SK-N-SH (cell line): ENCODE data around the gene ATF3. TPM values are rescaled to one million over a fixed set of nuclear protein-coding genes. Genes with fewer than 3 reads are reported as not detected.

Source experiments
- CTCF ChIA-PET: fragments of 300-600, 350-600 bp; formaldehyde crosslinking; extraction: SDS; loops from one replicate; lab custom pipeline; 2021; lab: Yijun Ruan, JAX
- POLR2A ChIA-PET: fragments of 350-600 bp; sonication (Branson Sonifier 250); formaldehyde crosslinking; extraction: SDS; loops from one replicate; lab custom pipeline; 2020; ENCODE audit warnings: antibody characterized with exemption, inconsistent platforms; lab: Yijun Ruan, JAX
- DNase-seq: peaks from one replicate; pipeline ENCODE4 v3.0.0; 2012
- H2AFZ ChIP-seq: fragments of 200-600 bp; sonication (generic); 2 replicates; pipeline ENCODE4 v1.8.1; 2016; ENCODE audit warnings: antibody characterized with exemption, mild to moderate bottlenecking, low read depth
- H3F3A ChIP-seq: fragments of 200-600 bp; sonication (generic); replicated peaks from 2 replicates; pipeline ENCODE3; 2016; ENCODE audit warnings: antibody characterized with exemption, mild to moderate bottlenecking; ENCODE audit not compliant: insufficient read depth
- H3K27ac ChIP-seq, 2 experiments: fragments of 200-500 bp in 1 of 2; fragments of 200-600 bp in 1 of 2; sonication (Bioruptor generic) in 1 of 2; sonication (generic), shearing (Covaris generic) in 1 of 2; 2 replicates each; pipeline versions ENCODE4 v1.5.1 to v1.6.1; 2014 to 2016; ENCODE audit warnings: low read depth in 2 of 2, inconsistent platforms in 1 of 2, low read length in 1 of 2, mild to moderate bottlenecking in 1 of 2, mixed read lengths in 1 of 2
- H3K27me3 ChIP-seq: fragments of 200-600 bp; sonication (generic), shearing (Covaris generic); 2 replicates; pipeline ENCODE4 v1.6.1; 2016; ENCODE audit warnings: mixed run types; ENCODE audit not compliant: insufficient read depth
- H3K36me3 ChIP-seq, 2 experiments: fragments of 200-500 bp in 1 of 2; fragments of 200-600 bp in 1 of 2; sonication (Bioruptor generic) in 1 of 2; sonication (generic) in 1 of 2; replicated peaks in 1 of 2; 2 replicates each; pipeline versions ENCODE3 to v1.5.1; 2014 to 2016; ENCODE audit warnings: low read length in 1 of 2, mild to moderate bottlenecking in 1 of 2; ENCODE audit not compliant: insufficient read depth in 2 of 2, control insufficient read depth in 1 of 2
- H3K4me1 ChIP-seq, 2 experiments: fragments of 200-500 bp in 1 of 2; fragments of 200-600 bp in 1 of 2; sonication (Bioruptor generic) in 1 of 2; sonication (generic), shearing (Covaris generic) in 1 of 2; 2 replicates each; pipeline versions ENCODE4 v1.5.1 to v1.6.1; 2014 to 2016; ENCODE audit warnings: low read depth in 1 of 2, low read length in 1 of 2, mixed run types in 1 of 2; ENCODE audit not compliant: insufficient read depth in 2 of 2, control insufficient read depth in 1 of 2
- H3K4me2 ChIP-seq: fragments of 200-600 bp; sonication (generic), shearing (Covaris generic); 2 replicates; pipeline ENCODE4 v1.6.1; 2017; ENCODE audit warnings: mixed run types
- H3K4me3 ChIP-seq, 2 experiments: fragments of 200-500 bp in 1 of 2; fragments of 200-600 bp in 1 of 2; sonication (Bioruptor generic) in 1 of 2; sonication (generic), shearing (Covaris generic) in 1 of 2; 2 replicates each; pipeline versions ENCODE4 v1.5.1 to v1.8.1; 2014 to 2016; ENCODE audit warnings: low read depth in 2 of 2, inconsistent platforms in 1 of 2, low read length in 1 of 2, mild to moderate bottlenecking in 1 of 2, mixed read lengths in 1 of 2, moderate library complexity in 1 of 2
- H3K79me2 ChIP-seq: fragments of 200-600 bp; sonication (generic); 2 replicates; pipeline ENCODE4 v1.8.1; 2017; ENCODE audit warnings: mild to moderate bottlenecking; ENCODE audit not compliant: insufficient read depth
- H3K9ac ChIP-seq: fragments of 200-600 bp; sonication (generic); 2 replicates; pipeline ENCODE4 v1.6.1; 2017; ENCODE audit warnings: mixed run types
- H3K9me2 ChIP-seq: fragments of 200-600 bp; sonication (generic); 2 replicates; pipeline ENCODE4 v1.6.1; 2017; ENCODE audit warnings: mixed run types
- H3K9me3 ChIP-seq: fragments of 200-600 bp; sonication (generic); 2 replicates; pipeline ENCODE4 v1.6.1; 2017; ENCODE audit warnings: mixed run types, mild to moderate bottlenecking, moderate library complexity
- H4K20me1 ChIP-seq: fragments of 200-600 bp; sonication (generic); 2 replicates; pipeline ENCODE4 v1.6.1; 2017; ENCODE audit warnings: mild to moderate bottlenecking, mixed run types; ENCODE audit not compliant: insufficient read depth
- EP300 ChIP-seq, 2 experiments: IDR thresholded peaks; 2 replicates each; pipeline versions ENCODE4 v1.4.0 to v1.6.1; 2012; ENCODE audit warnings: borderline replicate concordance in 1 of 2, low read depth in 1 of 2, low read length in 1 of 2
- EZH2phosphoT487 ChIP-seq: fragments of 200-600 bp; sonication (generic); IDR thresholded peaks from 2 replicates; pipeline ENCODE4 v1.6.1; 2017; ENCODE audit warnings: low read depth, mixed run types, mild to moderate bottlenecking, antibody characterized with exemption, moderate library complexity, borderline replicate concordance
- JUND ChIP-seq: IDR thresholded peaks from 2 replicates; pipeline ENCODE4 v1.4.0; 2012
- MEF2A ChIP-seq: IDR thresholded peaks from 2 replicates; pipeline ENCODE4 v1.4.0; 2012; ENCODE audit warnings: low read depth, borderline replicate concordance
- MXI1 ChIP-seq: IDR thresholded peaks from 2 replicates; pipeline ENCODE4 v1.6.1; 2012; ENCODE audit warnings: mild to moderate bottlenecking, low read depth, low read length, improper control_type of control experiment
- NRF1 ChIP-seq: IDR thresholded peaks from 2 replicates; pipeline ENCODE4 v1.6.1; 2012; ENCODE audit warnings: low read depth, mild to moderate bottlenecking, low read length
- RAD21 ChIP-seq: IDR thresholded peaks from 2 replicates; pipeline ENCODE4 v1.6.1; 2012; ENCODE audit warnings: mild to moderate bottlenecking, low read length
- SIN3A ChIP-seq: IDR thresholded peaks from 2 replicates; pipeline ENCODE4 v1.6.1; 2012; ENCODE audit warnings: low read depth, mild to moderate bottlenecking, low read length, moderate library complexity, borderline replicate concordance
- SMC3 ChIP-seq: IDR thresholded peaks from 2 replicates; pipeline ENCODE4 v1.6.1; 2012; ENCODE audit warnings: low read depth, low read length, improper control_type of control experiment
- TAF1 ChIP-seq: IDR thresholded peaks from 2 replicates; pipeline ENCODE4 v1.6.1; 2012; ENCODE audit warnings: low read depth, mild to moderate bottlenecking, low read length, moderate library complexity, borderline replicate concordance
- TEAD4 ChIP-seq: IDR thresholded peaks from 2 replicates; pipeline ENCODE4 v1.4.0; 2012; ENCODE audit warnings: mild to moderate bottlenecking, borderline replicate concordance; ENCODE audit not compliant: insufficient read depth
- USF1 ChIP-seq: IDR thresholded peaks from 2 replicates; pipeline ENCODE4 v1.4.0; 2012; ENCODE audit warnings: low read depth, borderline replicate concordance
- YY1 ChIP-seq: IDR thresholded peaks from 2 replicates; pipeline ENCODE4 v1.4.0; 2012; ENCODE audit warnings: low read depth, mild to moderate bottlenecking
- ZBTB33 ChIP-seq: IDR thresholded peaks from 2 replicates; pipeline ENCODE4 v1.4.0; 2012; ENCODE audit warnings: low read depth, borderline replicate concordance
- WGBS: methylation state at CpG from one replicate; pipeline ENCODE4 v1.1.6; 2017; ENCODE audit warnings: low lambda C conversion rate; 5-methylcytosine and 5-hydroxymethylcytosine counted together
- polyA plus RNA-seq, 3 experiments: library from polyadenylated mRNA; depleted of rRNA; stranded (reverse); fragments of >200 nt; gene quantifications; 2 replicates each; pipeline ENCODE4 v1.2.3, GENCODE V29; 2012
- TF ChIP-seq, protein P1 (sequence below): IDR thresholded peaks from 2 replicates; pipeline ENCODE4 v1.6.1; 2012; ENCODE audit warnings: mild to moderate bottlenecking, low read depth, low read length, moderate library complexity
- TF ChIP-seq, protein P2 (sequence below): IDR thresholded peaks from 2 replicates; pipeline ENCODE4; 2012
- TF ChIP-seq, protein P3 (sequence below): fragments of 150-350 bp; IDR thresholded peaks from 2 replicates; pipeline ENCODE4 v1.6.1; 2016; ENCODE audit warnings: mild to moderate bottlenecking, low read depth, low read length

ATF3 gene
- polyA plus RNA-seq, 1 of the 3 experiments (the other 2 are of a cell fraction) = 29.7 TPM

GRCh38 chr1:212587016-212587887, 21.3 kb upstream of the ATF3 start:
- Histone ChIP-seq H3K27me3 (peaks cover 7% of the 10 kb centered on the region; the same call in 1 of the 2 replicates), H3K4me2 (no peak overlapping the region), H3K4me1 (peaks cover 0 to 2% of the 10 kb centered on the region in 2 experiments; a peak in 1 of 4 replicates), H3K9me2 (no peaks in the 10 kb centered on the region), H3K36me3 (no peaks in the 10 kb centered on the region), H2AFZ (peak overlapping the region; percentile 58; the same call in 1 of the 2 replicates), H3K79me2 (no peaks in the 10 kb centered on the region), H3K27ac (no peak overlapping the region), H4K20me1 (no peaks in the 10 kb centered on the region), H3F3A (no peaks in the 10 kb centered on the region), H3K4me3 (no peak overlapping the region), H3K9ac (no peak overlapping the region), H3K9me3 (no peaks in the 10 kb centered on the region)
- ChIA-PET POLR2A (no interaction called here), CTCF (interaction anchor here (1.3 to 2.1 kb wide), 3 partner anchors 12 to 22 kb away, joined by 3 to 5 read pairs (median 3); no protein-coding TSS in a partner anchor)
- 80% methylated on average over 11 of the region's 11 CpGs for WGBS
- no peak for DNase-seq
- TF ChIP-seq JUND = no peak
- no peak for TF ChIP-seq NRF1
- no peak for TF ChIP-seq ZBTB33
- TF ChIP-seq, protein P1, sequence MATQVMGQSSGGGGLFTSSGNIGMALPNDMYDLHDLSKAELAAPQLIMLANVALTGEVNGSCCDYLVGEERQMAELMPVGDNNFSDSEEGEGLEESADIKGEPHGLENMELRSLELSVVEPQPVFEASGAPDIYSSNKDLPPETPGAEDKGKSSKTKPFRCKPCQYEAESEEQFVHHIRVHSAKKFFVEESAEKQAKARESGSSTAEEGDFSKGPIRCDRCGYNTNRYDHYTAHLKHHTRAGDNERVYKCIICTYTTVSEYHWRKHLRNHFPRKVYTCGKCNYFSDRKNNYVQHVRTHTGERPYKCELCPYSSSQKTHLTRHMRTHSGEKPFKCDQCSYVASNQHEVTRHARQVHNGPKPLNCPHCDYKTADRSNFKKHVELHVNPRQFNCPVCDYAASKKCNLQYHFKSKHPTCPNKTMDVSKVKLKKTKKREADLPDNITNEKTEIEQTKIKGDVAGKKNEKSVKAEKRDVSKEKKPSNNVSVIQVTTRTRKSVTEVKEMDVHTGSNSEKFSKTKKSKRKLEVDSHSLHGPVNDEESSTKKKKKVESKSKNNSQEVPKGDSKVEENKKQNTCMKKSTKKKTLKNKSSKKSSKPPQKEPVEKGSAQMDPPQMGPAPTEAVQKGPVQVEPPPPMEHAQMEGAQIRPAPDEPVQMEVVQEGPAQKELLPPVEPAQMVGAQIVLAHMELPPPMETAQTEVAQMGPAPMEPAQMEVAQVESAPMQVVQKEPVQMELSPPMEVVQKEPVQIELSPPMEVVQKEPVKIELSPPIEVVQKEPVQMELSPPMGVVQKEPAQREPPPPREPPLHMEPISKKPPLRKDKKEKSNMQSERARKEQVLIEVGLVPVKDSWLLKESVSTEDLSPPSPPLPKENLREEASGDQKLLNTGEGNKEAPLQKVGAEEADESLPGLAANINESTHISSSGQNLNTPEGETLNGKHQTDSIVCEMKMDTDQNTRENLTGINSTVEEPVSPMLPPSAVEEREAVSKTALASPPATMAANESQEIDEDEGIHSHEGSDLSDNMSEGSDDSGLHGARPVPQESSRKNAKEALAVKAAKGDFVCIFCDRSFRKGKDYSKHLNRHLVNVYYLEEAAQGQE = no peak
- TF ChIP-seq, protein P2, sequence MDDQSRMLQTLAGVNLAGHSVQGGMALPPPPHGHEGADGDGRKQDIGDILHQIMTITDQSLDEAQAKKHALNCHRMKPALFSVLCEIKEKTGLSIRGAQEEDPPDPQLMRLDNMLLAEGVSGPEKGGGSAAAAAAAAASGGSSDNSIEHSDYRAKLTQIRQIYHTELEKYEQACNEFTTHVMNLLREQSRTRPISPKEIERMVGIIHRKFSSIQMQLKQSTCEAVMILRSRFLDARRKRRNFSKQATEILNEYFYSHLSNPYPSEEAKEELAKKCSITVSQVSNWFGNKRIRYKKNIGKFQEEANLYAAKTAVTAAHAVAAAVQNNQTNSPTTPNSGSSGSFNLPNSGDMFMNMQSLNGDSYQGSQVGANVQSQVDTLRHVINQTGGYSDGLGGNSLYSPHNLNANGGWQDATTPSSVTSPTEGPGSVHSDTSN = no peak
- no peak for TF ChIP-seq TEAD4
- TF ChIP-seq MEF2A = no peak
- no peak for TF ChIP-seq MXI1
- no peak for TF ChIP-seq RAD21
- no peak for TF ChIP-seq EZH2phosphoT487
- no peak for TF ChIP-seq USF1
- TF ChIP-seq SIN3A = no peak
- TF ChIP-seq EP300 (IDR thresholded peaks at IDR 0.05; ENCODE audit: borderline replicate concordance in 1 of 2, low read depth in 1 of 2, low read length in 1 of 2) = no peak
- TF ChIP-seq SMC3 = no peak
- TF ChIP-seq YY1 = no peak
- TF ChIP-seq, protein P3, sequence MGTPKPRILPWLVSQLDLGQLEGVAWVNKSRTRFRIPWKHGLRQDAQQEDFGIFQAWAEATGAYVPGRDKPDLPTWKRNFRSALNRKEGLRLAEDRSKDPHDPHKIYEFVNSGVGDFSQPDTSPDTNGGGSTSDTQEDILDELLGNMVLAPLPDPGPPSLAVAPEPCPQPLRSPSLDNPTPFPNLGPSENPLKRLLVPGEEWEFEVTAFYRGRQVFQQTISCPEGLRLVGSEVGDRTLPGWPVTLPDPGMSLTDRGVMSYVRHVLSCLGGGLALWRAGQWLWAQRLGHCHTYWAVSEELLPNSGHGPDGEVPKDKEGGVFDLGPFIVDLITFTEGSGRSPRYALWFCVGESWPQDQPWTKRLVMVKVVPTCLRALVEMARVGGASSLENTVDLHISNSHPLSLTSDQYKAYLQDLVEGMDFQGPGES = no peak
- TF ChIP-seq TAF1 = no peak
